HG02588 (cell line): ENCODE results near the gene TMEM219.
"Not testable (repeated sequence)": the region's sequence is repeated elsewhere in the genome, so short reads cannot be mapped to it uniquely, and the experiment has no call there.

Source experiments
- ATAC-seq: cut with Tn5 transposase; IDR thresholded peaks from one replicate; pipeline ENCODE4 v1.9.1; 2021; ENCODE audit warnings: mild to moderate bottlenecking, moderate library complexity; ENCODE audit not compliant: unreplicated experiment

Gene TMEM219

DNA sequence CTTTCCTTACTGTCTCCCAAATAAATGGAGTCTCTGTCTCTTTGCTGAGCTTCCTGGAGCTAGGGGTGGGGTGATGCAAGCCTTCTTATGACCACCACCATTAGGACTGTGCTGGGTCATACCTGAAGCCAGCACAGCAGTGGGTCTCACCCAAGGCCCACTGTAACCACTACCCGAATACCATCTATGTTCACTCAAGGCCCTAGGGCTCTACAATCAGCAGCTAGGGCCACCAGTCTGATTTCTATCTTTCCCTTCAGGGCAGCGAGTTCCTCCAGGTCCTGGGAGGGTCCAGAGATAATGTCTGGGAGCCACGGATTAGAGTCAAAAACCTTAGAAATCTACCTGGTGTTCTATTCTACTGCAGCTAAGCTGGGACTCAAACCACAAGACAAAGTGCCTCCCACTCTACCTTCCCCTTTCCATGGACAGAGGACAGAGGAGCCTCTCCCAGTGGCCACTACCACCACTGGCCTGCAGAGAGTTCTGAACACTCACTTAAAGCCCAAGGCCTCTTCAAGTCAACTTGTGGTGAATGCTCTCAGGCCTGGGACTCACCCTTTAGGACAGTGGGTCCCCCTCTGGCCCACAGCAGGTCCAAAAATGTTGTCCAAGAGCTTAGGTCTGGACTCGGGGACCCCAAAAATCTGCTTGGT, 10.9 kb upstream of the TMEM219 start:
- ATAC-seq = no peak

DNA sequence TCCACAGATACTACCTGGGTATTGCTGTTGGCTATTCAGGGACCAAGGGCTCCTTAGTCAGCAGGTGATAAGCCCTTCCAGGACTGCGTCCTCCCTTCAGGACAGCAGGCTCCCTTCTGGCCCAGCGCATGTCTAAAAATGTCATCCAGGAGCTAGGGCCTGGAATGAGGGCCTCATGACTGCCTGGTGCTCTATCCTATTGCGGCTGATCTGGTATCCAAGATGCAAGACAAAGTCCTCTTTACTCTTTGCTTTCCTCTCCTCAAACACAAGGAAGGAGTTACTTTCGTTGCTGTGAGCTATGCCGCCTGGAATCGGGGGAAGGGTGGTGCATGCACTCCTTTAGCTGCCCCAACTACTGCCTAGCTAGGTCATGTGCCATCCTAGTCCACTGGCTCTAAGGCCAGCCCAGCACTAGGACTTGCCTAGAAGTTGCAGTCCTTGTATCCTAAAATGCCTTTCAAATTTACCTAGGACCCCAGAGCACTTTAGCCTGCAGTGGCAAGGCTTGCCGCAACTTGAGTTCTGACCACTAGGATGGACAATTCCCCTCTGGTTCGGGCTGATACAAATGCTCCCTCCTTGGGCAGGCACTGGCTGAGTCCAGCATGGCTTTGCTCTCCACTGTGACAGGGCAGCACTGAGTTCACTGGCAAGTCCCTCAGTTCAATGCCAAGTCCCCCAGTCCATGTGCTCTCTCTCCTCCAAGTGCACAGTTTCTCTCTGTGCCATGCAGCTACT, 10.1 kb upstream of the TMEM219 start:
- ATAC-seq = no peak

DNA sequence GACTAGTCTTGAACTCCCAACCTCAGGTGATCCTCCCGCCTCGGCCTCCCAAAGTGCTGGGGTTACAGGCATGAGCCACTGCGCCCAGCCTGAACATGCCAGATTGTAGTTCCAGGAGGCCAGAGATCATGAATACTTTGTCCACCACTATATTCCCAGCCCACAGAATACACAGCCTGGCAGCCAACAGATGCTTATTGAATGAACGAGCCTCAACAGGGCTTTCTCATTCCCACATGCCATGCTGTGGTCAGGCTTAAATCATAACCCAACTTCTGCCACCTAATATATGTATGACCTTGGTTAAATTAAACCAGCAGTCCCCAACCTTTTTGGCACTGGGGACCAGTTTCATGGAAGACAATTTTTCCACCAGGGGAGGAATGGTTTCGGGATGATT, 3.1 kb upstream of the TMEM219 start:
- no peak for ATAC-seq

DNA sequence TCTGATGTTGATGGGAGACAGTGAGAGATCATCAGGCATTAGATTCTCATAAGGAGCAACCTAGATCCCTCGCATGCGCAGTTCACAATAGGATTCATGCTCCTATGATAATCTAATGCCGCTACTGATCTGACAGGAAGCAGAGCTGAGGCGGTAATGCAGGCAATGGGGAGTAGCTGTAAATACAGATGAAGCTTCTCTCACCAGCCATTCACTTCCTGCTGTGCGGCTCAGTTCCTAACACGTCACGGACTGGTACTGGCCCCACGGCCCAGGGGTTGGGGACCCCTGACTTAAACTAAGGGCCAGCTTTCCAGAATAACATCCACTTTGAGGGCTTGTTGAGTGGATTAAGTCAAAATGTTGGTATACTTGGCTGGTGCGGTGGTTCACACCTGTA, 2.6 kb upstream of the TMEM219 start:
- ATAC-seq = no peak

DNA sequence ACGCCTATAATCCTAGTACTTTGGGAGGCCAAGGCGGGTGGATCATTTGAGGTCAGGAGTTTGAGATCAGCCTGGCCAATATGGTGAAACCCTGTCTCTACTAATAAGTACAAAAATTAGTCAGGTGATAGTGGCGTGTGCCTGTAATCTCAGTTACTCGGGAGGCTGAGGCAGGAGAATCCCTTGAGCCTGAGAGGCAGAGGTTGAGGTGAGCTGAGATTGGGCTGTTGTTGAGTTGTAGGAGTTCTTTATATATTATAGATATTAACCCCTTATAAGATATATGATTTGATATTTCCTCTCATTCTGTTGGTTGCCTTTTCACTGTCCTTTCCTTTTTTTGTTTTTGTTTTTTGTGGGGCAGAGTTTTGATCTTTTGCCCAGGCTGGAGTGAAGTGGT, 2.1 kb upstream of the TMEM219 start:
- not testable (repeated sequence) for ATAC-seq

DNA sequence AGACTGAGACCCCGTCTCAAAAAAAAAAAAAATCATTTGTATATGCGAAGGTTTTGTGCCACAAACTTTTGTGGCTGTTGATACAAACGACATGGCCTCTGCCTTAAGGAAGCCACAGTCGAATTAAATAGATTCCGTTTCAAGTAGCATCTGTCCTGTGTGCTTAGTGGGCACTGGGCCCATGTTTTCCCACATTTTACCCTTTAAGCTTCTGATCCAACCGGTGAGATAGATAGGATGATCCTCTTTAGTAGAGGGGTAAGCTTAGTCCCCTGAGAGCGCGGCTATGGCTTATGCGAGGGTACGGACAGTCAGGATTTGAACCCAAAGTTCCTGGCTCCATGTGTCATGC, 776 bp upstream of the TMEM219 start:
- no peak for ATAC-seq

DNA sequence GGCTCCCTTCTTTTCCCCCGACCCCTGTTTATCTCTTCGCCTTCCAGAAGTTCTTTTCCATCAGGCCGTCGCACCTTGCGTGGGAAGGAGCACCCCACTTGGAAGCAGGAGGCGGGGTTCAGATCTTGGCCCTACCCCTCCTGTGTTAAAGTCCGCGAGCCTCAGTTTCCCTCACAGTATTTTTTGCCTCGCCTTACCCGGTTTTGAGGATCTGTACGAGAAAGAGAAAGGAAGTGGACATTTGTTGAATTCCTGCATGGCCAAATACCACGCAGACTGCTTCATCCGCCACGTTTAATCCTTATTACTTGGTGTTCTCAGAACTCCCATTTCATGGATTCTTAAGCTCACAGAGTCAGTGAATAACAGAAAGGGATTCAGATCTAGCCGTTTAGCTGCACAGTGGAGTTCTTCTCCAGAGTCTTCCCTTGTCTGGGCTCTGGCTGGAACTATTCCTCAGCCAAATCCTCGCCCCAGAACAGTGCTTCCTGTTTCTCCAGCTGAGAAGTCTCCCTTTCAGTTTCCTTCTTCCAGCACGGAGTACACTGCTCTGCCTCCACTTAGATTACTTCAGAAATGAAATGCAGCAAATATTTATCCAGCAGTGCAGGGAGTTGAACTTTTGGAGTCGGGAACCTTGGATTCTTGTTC, 590 bp downstream of the TMEM219 start:
- no peak for ATAC-seq

DNA sequence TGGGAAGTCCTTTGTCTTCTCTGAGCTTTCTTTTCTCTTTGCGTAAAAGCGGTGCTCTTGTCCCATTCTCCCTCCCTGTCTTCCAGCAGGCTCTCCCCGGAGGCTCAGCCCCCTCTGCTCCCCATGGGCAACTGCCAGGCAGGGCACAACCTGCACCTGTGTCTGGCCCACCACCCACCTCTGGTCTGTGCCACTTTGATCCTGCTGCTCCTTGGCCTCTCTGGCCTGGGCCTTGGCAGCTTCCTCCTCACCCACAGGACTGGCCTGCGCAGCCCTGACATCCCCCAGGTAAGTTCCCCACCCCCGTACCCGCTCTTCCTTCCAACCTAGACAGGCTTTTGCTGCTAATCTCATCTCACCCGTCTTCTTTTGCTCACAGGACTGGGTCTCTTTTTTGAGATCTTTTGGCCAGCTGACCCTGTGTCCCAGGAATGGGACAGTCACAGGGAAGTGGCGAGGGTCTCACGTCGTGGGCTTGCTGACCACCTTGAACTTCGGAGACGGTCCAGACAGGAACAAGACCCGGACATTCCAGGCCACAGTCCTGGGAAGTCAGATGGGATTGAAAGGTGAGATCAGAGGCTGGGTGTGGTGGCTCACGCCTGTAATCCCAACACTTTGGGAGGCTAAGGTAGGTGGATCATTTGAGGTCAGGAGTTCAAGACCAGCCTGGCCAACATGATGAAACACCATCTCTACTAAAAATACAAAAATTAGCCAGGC, 1.3 kb downstream of the TMEM219 start:
- ATAC-seq = no peak

DNA sequence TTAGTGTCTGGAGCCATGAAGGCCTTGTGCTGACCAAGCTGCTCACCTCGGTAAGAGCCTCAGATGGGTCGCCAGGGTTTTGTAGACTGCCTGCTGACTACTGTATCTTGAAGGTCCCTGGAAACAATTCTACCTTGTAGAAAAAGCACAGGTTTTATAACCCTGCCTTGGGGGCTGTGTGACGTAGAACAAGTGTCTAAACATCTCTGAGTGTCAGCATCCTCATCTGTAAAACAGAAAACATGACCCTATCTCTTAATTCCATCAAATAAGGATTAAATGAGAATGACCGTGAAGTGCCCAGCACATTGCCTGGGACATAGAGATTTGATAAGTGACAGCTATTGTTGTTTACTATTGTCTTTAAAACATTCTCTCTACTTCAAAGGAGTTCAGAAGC, 6.3 kb downstream of the TMEM219 start:
- ATAC-seq = no peak

DNA sequence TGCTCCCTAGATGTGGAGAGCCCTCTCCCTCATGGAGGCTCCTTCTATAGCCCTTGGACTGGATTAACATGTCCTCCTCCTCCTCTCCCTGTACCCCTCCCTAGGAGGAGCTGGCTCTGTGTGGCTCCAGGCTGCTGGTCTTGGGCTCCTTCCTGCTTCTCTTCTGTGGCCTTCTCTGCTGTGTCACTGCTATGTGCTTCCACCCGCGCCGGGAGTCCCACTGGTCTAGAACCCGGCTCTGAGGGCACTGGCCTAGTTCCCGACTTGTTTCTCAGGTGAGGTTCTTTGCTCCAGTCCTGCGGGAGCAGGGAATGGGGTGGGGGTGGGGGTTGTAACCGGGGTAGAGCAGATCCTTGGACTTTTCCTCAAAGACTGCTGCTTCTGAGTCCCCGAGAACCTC, 9.4 kb downstream of the TMEM219 start:
- ATAC-seq = no peak

DNA sequence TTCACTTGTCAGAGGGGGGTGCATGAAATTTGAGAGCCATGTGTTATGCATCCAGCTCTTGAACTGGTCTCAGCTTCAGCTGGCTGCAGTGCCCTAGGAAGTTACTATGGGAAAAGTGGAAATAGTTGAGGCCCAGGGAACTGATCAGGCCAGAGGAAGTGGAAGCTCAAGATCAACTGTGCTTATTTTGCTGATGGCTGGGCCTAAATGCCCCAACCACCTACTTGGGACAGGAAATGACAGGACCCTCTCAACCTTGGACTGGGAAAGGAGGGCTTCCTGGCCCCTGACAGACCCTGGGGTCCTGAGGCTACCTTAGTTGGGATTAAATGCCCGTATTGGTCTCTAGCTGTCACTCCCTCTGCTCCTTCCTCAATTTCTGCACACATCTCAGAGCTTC, 10.6 kb downstream of the TMEM219 start:
- no peak for ATAC-seq

DNA sequence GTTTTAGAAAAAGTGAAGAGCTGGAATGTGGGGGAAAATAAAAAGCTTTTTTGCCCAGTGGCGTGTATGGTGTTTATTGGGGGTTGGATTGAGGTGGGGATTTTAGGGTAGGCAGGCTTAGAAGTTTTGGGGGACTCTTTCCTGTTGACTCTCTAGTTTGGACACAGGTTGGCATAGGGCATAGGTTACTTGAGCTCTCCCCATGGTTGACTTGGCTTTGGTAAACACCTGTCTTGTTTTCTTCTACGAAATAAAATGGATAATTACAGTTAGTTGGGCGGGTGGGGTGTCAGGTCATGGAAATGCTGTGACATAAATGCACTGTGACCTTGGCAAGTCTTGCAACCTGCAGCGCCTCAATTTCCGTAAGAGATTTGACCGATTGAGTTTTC, 11.1 kb downstream of the TMEM219 start:
- no peak for ATAC-seq

DNA sequence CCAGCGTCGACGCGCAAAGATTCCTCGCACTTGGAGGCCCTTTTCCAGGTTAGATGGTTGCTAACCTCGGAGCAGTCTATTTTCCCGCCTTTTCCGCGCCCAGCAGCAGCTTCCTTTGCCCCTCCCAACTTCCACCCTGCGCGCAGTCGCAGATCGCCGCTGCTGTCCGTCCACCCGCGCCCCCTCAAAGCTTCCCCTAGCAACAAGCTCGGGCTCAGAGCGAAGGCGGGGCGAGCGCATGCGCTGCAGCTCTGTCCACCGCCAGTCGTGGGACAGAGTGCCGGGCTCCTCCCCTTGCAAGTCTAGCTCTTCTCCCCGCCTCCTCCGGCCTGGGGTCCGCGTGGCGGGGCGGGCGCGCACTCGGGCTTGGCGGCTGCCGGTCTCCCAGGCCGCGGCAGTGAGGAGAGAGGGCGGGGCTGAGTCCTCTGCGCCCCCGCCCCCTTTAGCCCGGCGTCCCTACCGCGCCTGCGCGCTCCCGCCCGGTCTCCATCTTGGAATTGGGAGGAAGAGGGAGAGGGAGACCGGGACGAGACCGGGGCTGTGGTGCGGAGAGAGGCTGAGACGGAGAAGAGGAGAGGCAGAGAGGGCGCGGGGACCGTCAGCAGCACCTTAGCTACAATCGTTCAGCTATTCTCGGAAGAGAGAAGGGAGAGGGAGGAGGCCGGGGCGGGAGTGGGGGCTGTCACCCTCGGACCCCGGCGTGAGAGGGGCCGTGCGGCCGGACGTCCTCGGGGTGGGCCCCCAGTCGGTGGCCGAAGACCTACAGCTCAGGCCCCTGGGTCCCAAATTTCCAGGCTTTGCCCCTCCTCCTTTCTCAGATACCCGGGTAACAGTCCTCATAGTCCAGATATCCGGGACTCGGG, 11.7 kb downstream of the TMEM219 start, which contains the start of gene TAOK2:
TSS of gene TAOK2 (plus strand) at position 485 of the 863 bp plus-strand sequence. CDS start 3,905 bp downstream, outside the sequence.
- peak; percentile 91 for ATAC-seq

DNA sequence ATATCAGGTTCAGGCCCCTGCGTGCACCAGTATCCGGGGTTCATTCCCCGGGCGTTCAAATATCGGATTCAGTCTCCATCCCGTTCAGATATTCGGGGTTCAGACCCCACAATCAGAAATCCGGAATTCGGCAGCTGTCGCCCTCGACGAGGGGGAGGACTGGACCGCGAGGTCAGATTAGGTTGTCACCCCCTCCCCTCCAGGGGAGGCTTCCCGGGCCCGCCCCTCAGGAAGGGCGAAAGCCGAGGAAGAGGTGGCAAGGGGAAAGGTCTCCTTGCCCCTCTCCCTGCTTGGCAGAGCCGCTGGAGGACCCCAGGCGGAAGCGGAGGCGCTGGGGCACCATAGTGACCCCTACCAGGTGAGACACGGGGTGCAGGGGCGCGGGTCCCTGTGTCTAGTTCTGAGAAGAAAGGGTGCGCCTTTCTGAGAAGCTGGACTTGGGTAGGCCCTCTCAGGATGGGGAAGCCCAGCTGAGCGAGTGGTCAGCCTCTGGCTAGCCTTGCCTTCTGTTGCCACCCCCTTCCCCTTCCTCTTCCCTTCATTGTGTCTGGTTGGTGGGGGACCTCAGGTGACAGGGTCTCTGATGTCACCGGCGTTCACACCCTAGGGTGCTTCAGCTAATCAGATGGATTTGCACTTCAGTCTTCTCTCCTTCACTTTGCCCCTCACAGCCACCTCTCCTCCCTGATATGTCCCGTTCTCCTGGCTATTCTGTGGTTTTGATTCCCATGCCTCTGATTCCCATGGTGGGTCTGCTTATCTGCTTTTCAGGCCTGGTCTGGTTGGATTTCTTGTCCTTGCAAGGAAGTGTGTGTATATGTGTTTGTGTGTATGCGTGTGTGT, 12.6 kb downstream of the TMEM219 start:
- ATAC-seq = no peak

DNA sequence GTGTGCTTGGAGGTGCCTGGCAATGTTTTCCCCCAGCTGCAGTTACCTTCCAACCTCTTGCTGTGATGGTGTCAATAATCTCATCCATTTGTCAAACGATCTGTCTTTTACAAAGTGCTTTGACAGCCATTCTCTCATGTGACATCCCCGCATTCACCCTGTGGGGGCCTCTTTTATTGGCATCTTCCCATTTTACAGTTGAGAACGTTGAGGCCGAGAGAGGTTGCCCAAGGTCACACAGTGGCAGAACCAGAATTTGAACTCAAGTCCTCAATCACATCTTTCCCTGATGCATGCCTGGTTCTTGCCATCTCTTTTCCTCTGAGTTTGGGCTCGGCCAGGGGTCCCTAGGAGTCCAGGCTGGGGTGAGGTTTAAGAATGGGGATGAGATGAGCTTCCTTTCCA, 13.3 kb downstream of the TMEM219 start:
- ATAC-seq = no peak

DNA sequence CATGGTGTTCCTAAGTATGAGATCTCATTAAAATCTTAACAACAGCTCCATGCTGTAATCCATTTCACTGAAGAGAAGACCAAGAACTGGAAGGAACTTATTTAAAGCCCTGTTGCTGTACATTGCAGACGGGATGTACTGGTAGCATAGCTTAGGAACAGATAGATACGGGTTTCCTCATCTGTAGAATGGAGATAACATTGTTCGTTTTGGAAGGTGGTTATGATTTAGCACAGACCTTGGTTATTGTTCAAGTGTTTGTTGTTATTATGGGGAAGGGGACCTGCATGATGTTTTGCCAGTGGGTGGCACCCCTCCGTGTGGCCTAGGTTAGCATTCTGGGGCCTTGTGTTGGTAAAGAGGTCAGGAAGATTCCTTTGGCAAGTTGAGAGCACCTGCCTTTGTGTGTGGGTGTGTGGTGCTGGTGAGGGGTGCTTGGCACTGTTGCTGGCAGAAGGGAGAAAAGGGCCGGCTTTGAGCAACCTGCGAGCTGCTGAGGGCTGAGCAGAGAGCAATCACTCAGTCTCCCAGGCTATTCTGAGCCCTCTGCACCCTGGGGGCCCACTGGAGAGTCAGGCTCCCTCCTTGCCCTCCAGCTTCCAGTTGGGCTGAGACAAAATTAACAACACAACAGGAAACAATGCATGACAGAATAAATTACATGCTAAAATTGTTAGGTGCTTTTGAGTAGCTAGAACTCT, 14.1 kb downstream of the TMEM219 start:
- ATAC-seq = no peak

DNA sequence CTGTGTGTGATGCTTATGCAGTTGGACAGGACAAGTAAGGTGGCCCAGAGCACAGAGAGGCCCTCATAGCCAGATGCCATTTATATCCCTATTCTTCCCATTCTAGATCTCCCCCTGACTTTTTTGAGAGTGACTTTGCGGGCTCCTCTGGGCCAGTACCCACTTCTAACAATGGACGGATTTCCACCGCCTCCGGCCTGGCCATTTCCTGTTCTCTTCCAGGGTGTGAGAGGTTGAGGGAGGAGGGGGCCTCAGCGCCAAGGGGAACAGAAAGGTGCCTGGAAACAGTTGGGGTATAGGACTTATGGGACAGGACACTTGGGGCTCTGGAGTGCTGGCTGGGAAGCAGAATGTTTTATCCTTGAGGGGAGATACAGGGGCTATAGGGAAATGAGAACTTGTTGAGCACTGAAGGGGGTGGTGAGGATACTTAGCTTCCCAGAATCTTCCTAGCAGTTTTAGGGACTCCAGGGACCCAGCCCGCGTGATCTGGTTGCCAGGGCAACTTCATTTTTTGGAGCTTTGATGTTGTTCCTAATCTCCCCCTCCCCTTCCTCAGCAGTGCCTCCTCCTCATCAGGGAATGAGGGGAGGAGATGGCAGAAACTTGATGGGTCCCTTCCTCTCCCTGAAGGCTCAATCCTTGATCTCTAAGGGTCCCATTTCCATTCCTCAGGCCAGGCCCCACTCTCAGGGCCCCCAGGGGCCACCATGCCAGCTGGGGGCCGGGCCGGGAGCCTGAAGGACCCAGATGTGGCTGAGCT, 15.4 kb downstream of the TMEM219 start:
- ATAC-seq = no peak

DNA sequence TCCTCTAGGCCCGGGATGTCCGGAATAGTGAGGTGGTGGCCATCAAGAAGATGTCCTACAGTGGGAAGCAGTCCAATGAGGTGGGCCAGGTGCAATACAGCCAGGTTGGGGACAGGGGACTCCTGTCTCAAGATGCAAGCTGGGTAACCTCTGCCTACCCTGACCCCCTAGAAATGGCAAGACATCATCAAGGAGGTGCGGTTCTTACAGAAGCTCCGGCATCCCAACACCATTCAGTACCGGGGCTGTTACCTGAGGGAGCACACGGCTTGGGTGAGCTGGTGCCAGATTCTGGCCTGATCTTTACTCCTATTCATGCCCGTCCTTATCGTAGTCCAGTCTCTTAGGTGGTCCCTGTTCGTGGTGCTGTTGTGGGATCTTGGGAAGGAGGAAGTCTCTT, 16.2 kb downstream of the TMEM219 start:
- ATAC-seq = no peak
